Psoas muscle (tissue), 8 donors: Measurements from ENCODE around the gene TOGARAM1. TPM values are rescaled to one million over a fixed set of nuclear protein-coding genes. Genes with fewer than 3 reads are reported as not detected.

Experiments
- ATAC-seq, 4 donors: fragments of 200-7000 bp; cut with Tn5 transposase; one replicate each; pipeline ENCODE4 v1.9.1; 2020; ENCODE audit warnings: moderate library complexity in 3 of 4, mild to moderate bottlenecking in 2 of 4
- DNase-seq, 2 donors: peaks; one replicate each; pipeline ENCODE4 v3.0.0-alpha.2; 2020
- H3K27ac ChIP-seq: fragments of 200-600 bp; one replicate; pipeline ENCODE4 v1.8.0; 2022
- H3K27me3 ChIP-seq, 3 donors: fragments of 200-600 bp in 1 of 3; one replicate each; pipeline versions ENCODE4 v1.6.1 to v1.8.0; 2013 to 2022; ENCODE audit warnings: low read length in 2 of 3, mild to moderate bottlenecking in 2 of 3, moderate library complexity in 1 of 3; ENCODE audit not compliant: insufficient read depth in 3 of 3
- H3K36me3 ChIP-seq, 2 donors: fragments of 200-600 bp in 1 of 2; one replicate each; pipeline versions ENCODE4 v1.6.1 to v1.8.0; 2013 to 2022; ENCODE audit warnings: low read depth in 1 of 2, mild to moderate bottlenecking in 1 of 2, moderate library complexity in 1 of 2; ENCODE audit not compliant: insufficient read depth in 1 of 2
- H3K4me1 ChIP-seq: fragments of 200-600 bp; one replicate; pipeline ENCODE4 v1.8.0; 2022
- H3K4me3 ChIP-seq: fragments of 200-600 bp; one replicate; pipeline ENCODE4 v1.8.0; 2022; ENCODE audit warnings: mild to moderate bottlenecking
- H3K9me3 ChIP-seq: fragments of 200-600 bp; one replicate; pipeline ENCODE4 v1.8.0; 2022
- WGBS, 3 donors: extraction: QIAGEN DNeasy Blood & Tissue Kit; methylation state at CpG; one replicate each; pipeline versions ENCODE4 v1.1.6 to v1.1.7; 2013; 5-methylcytosine and 5-hydroxymethylcytosine counted together
- intact Hi-C, 2 donors: fragments of 100-400 bp; cut with DNase I; formaldehyde crosslinking; loops; one replicate each; pipeline versions ENCODE4 v1.11.0 to v1.14.2; 2022
- polyA plus RNA-seq, 3 donors: library from polyadenylated mRNA; stranded (reverse); fragments of 200-250 nt; gene quantifications; one replicate each; pipeline ENCODE4 v1.2.3, GENCODE V29; 2013
- total RNA-seq, 4 donors: library from RNA; stranded (reverse); fragmentation: NEBNext Ultra II Directional in 2 of 4; extraction: Animal tissue kit (Norgen Biotek cat#: 25700) in 2 of 4; gene quantifications; one replicate each; pipeline versions ENCODE4 v1.2.1 to v1.2.4, GENCODE V29; 2021 to 2023
- TF ChIP-seq, protein P1 (sequence below): fragments of 200-600 bp; IDR thresholded peaks from one replicate; pipeline ENCODE4 v1.8.0; 2022; ENCODE audit warnings: antibody characterized with exemption
- donor health status: healthy with polysubstance abuse.
- donor health status: DM: no; HTN: no; CAD: no; lungs with moderate emphysema.
- donor health status: Bipolar disorder and iron deficiency.
- donor health status: healthy.
- donor health status: DM: yes; HTN: yes; CAD: no.
- donor health status: DM: no; HTN: no; CAD: no.
- donor health status: DM: no; HTN: no; CAD: no.
- donor health status: DM: yes; HTN: yes; CAD: no.

TOGARAM1 gene
- total and polyA plus RNA-seq, 7 donors, result 5.1 to 16.0 (median 9.1) TPM

- H3K4me1 ChIP-seq, result peaks cover 19% of the 10 kb centered on the region
- no peak overlapping the region for H3K4me3 ChIP-seq
- WGBS, 3 donors, result 80 to 90% (median 84%) methylated on average over 2 of the region's 2 CpGs
- no peak overlapping the region for H3K27ac ChIP-seq
- no peaks in the 10 kb centered on the region for H3K9me3 ChIP-seq
- no peaks in the 10 kb centered on the region for H3K27me3 ChIP-seq
- TF ChIP-seq, protein P1, sequence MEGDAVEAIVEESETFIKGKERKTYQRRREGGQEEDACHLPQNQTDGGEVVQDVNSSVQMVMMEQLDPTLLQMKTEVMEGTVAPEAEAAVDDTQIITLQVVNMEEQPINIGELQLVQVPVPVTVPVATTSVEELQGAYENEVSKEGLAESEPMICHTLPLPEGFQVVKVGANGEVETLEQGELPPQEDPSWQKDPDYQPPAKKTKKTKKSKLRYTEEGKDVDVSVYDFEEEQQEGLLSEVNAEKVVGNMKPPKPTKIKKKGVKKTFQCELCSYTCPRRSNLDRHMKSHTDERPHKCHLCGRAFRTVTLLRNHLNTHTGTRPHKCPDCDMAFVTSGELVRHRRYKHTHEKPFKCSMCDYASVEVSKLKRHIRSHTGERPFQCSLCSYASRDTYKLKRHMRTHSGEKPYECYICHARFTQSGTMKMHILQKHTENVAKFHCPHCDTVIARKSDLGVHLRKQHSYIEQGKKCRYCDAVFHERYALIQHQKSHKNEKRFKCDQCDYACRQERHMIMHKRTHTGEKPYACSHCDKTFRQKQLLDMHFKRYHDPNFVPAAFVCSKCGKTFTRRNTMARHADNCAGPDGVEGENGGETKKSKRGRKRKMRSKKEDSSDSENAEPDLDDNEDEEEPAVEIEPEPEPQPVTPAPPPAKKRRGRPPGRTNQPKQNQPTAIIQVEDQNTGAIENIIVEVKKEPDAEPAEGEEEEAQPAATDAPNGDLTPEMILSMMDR, result no peak
- no peaks in the 10 kb centered on the region for H3K36me3 ChIP-seq
- intact Hi-C loops, result loop anchor here (5.0 to 10.0 kb wide), 2 partner anchors 118 to 120 kb away; partner anchors contain the start of genes KLHL28 (in 2 of the 2) and TOGARAM1 (in 2 of the 2)
- DNase-seq (no peak), ATAC-seq (no peak)
These were observed 120.4 kb downstream of the TOGARAM1 start for GRCh38 chr14:45082420-45082819.

GRCh38 chr14:45083617-45083975, 121.6 kb downstream of the TOGARAM1 start:
- Histone ChIP-seq H3K36me3 (no peaks in the 10 kb centered on the region), H3K27ac (peak overlapping the region; percentile 89), H3K4me3 (peak overlapping the region; percentile 88), H3K9me3 (no peaks in the 10 kb centered on the region), H3K4me1 (peaks cover 19% of the 10 kb centered on the region), H3K27me3 (no peaks in the 10 kb centered on the region)
- 1% methylated on average over 10 of the region's 10 CpGs for WGBS, 3 donors
- ATAC-seq (no peak), DNase-seq (no peak)
- intact Hi-C loops, result loop anchor here (5.0 to 10.0 kb wide), 2 partner anchors 119 to 121 kb away; partner anchors contain the start of genes KLHL28 (in 2 of the 2) and TOGARAM1 (in 2 of the 2)
- TF ChIP-seq, protein P1, result no peak

DNA sequence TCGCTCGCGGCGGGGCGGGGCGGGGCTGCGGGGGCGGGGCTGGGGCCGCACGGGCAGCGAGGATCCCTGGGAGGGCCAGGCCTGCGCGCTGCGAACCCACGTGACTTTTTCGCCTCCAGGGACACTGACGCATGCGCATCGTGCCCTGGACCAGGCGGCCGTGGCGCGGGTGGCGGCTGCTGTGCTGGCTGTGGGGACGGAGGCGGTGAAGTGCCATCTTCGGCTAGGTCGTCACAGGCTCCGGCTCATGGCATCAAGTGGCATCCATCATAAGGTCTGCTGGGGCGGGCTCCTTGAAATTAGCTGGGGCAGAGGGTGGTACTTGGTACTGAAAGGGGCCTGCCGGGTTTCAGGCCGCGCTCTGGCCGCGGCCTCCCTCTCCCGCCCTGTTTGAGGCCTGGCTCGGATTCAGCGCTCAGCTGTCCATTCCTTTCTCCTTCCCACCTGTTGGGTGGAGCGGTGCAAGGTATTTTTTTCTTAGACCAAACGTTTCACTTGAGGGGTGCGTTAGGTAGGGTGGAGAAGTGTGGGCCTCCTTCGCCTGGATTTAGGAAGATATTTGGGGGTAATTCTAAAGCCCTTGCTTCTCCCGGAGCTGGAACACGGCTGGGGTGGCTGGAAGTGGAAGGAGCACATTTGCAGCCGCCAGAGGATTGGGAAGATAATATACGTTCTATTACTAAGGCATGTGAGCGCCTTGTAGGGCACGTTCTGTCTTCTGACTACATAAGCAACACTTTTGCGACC, 122.2 kb downstream of the TOGARAM1 start, which contains the start of gene PRPF39:
Gene PRPF39, plus strand, starts transcription at position 141 of the 747 bp plus-strand sequence. CDS start 11,124 bp downstream, outside the sequence.
- H3K9me3 ChIP-seq, result no peaks in the 10 kb centered on the region
- TF ChIP-seq, protein P1, result no peak
- no peaks in the 10 kb centered on the region for H3K27me3 ChIP-seq
- ATAC-seq, result peak; percentile 99 to 100 (median 99)
- H3K36me3 ChIP-seq, result no peaks in the 10 kb centered on the region
- H3K27ac ChIP-seq, result peak within 1 kb of the TSS; percentile 89
- intact Hi-C loops, result loop anchor here (5.0 to 10.0 kb wide), 2 partner anchors 119 to 122 kb away; partner anchors contain the start of genes KLHL28 (in 2 of the 2) and TOGARAM1 (in 2 of the 2)
- peak; percentile 96 to 98 for DNase-seq
- peak within 1 kb of the TSS; percentile 88 for H3K4me3 ChIP-seq
- H3K4me1 ChIP-seq, result peaks cover 23% of the 10 kb centered on the region
- 0 to 1% (median 0%) methylated on average over 46 to 49 of the region's 49 CpGs for WGBS, 3 donors

GRCh38 chr14:45084946-45085346, 123.0 kb downstream of the TOGARAM1 start:
- ATAC-seq, result peak in 2 of 4 donors; percentile 10 to 47
- Histone ChIP-seq H3K36me3 (no peaks in the 10 kb centered on the region), H3K4me3 (peak overlapping the region; percentile 88), H3K9me3 (no peaks in the 10 kb centered on the region), H3K27ac (peak overlapping the region; percentile 89), H3K4me1 (peaks cover 31% of the 10 kb centered on the region), H3K27me3 (no peaks in the 10 kb centered on the region)
- TF ChIP-seq, protein P1, result no peak
- 2 to 4% (median 3%) methylated on average over 4 of the region's 4 CpGs for WGBS, 3 donors
- intact Hi-C loops, result loop anchor here (5.0 to 10.0 kb wide), 3 partner anchors 47 to 123 kb away; partner anchors contain the start of genes KLHL28 (in 2 of the 2), TOGARAM1 (in 2 of the 2) and FKBP3 (in 1 of the 2)
- DNase-seq, result no peak
